Endothelial cell of umbilical vein (primary cell): ENCODE measurements around the gene ARID5A. TPM values are rescaled to one million over a fixed set of nuclear protein-coding genes. Genes with fewer than 3 reads are reported as not detected.

Experiments used
- BruUV-seq: library from RNA; stranded (reverse); fragments of 400-500 nt; replicated peaks from 2 replicates; lab custom pipeline; 2021; lab: Mats Ljungman, UMichigan
- CTCF ChIA-PET: fragments of 300-600, 350-600 bp; sonication (Branson Sonifier 250); formaldehyde crosslinking; loops from one replicate; lab custom pipeline; 2021; ENCODE audit warnings: antibody characterized with exemption, inconsistent platforms; lab: Charles Lee
- POLR2A ChIA-PET: fragments of 300-600, 350-600 bp; sonication (Branson Sonifier 250); formaldehyde crosslinking; loops from one replicate; lab custom pipeline; 2021; ENCODE audit warnings: antibody characterized with exemption, inconsistent platforms; lab: Charles Lee
- DNase-seq: peaks from one replicate; pipeline ENCODE4 v3.0.0-alpha.2; 2011; ENCODE audit warnings: low read depth, low spot score
- FAIRE-seq: peaks from 2 replicates; lab custom pipeline; 2011; peaks lifted over from hg19 to GRCh38; lab: Jason Lieb, UNC
- H2AFZ ChIP-seq: 2 replicates; pipeline ENCODE4 v1.6.0; 2012; ENCODE audit warnings: low read depth, low read length, control low read depth, inconsistent platforms
- H3K27ac ChIP-seq: 2 replicates; pipeline ENCODE4 v1.5.1; 2011; ENCODE audit warnings: low read depth, mild to moderate bottlenecking, control low read depth, low read length, moderate library complexity; ENCODE audit not compliant: insufficient read depth
- H3K27me3 ChIP-seq, 2 experiments: 2 replicates each; pipeline versions ENCODE4 v1.6.0 to v1.6.1; 2011; ENCODE audit warnings: low read length in 2 of 2, mixed read lengths in 1 of 2; ENCODE audit not compliant: control insufficient read depth in 2 of 2, insufficient read depth in 2 of 2
- H3K36me3 ChIP-seq, 2 experiments: 2 replicates in 1 of 2; 3 replicates in 1 of 2; pipeline ENCODE4 v1.5.1; 2011; ENCODE audit warnings: low read length in 2 of 2, mild to moderate bottlenecking in 1 of 2, moderate library complexity in 1 of 2; ENCODE audit not compliant: control insufficient read depth in 2 of 2, insufficient read depth in 2 of 2; ENCODE audit errors: extremely low read depth in 1 of 2
- H3K4me1 ChIP-seq: 3 replicates; pipeline ENCODE4 v1.5.1; 2011; ENCODE audit warnings: mild to moderate bottlenecking, low read length; ENCODE audit not compliant: control insufficient read depth, insufficient read depth; ENCODE audit errors: extremely low read depth
- H3K4me2 ChIP-seq: 2 replicates; pipeline ENCODE4 v1.6.1; 2011; ENCODE audit warnings: low read length, control low read depth, mixed read lengths; ENCODE audit not compliant: insufficient read depth
- H3K4me3 ChIP-seq, 3 experiments: fragments of 200-600 bp in 1 of 3; sonication (generic), shearing (Covaris generic) in 1 of 3; replicated peaks in 1 of 3; 2 replicates each; pipeline ENCODE4 v1.5.1; 2011 to 2016; ENCODE audit warnings: control low read depth in 3 of 3, low read length in 3 of 3, mild to moderate bottlenecking in 2 of 3, inconsistent platforms in 1 of 3, low read depth in 1 of 3, moderate library complexity in 1 of 3; ENCODE audit not compliant: insufficient read depth in 1 of 3
- H3K79me2 ChIP-seq: 2 replicates; pipeline ENCODE4 v1.6.0; 2012; ENCODE audit warnings: low read length, inconsistent platforms; ENCODE audit not compliant: control insufficient read depth, insufficient read depth
- H3K9ac ChIP-seq: replicated peaks from 2 replicates; pipeline ENCODE3; 2011; ENCODE audit warnings: low read length, control low read depth; ENCODE audit not compliant: insufficient read depth; ENCODE audit errors: extremely low read depth
- H3K9me1 ChIP-seq: replicated peaks from 3 replicates; pipeline ENCODE4 v1.6.0; 2011; ENCODE audit warnings: mild to moderate bottlenecking, low read length; ENCODE audit not compliant: control insufficient read depth, insufficient read depth; ENCODE audit errors: extremely low read depth
- H3K9me3 ChIP-seq: replicated peaks from 2 replicates; pipeline ENCODE4 v1.5.1; 2012; ENCODE audit warnings: low read length, inconsistent platforms; ENCODE audit not compliant: control insufficient read depth, insufficient read depth
- H4K20me1 ChIP-seq: replicated peaks from 2 replicates; pipeline ENCODE3; 2011; ENCODE audit warnings: mild to moderate bottlenecking, low read length; ENCODE audit not compliant: control insufficient read depth, insufficient read depth; ENCODE audit errors: extremely low read depth
- CTCF ChIP-seq, 2 donors: IDR thresholded peaks; 1 replicate in 1 of 2; 2 replicates in 1 of 2; pipeline ENCODE4 v1.5.1; 2011; ENCODE audit warnings: low read length in 2 of 2, mild to moderate bottlenecking in 2 of 2, moderate library complexity in 2 of 2, control low read depth in 1 of 2, inconsistent platforms in 1 of 2, low read depth in 1 of 2; ENCODE audit not compliant: insufficient read depth in 1 of 2; ENCODE audit errors: extremely low read depth in 1 of 2
- EZH2 ChIP-seq: IDR thresholded peaks from 2 replicates; pipeline ENCODE4 v1.6.1; 2012; ENCODE audit warnings: borderline replicate concordance, low read depth, mild to moderate bottlenecking, moderate library complexity, low read length, inconsistent platforms; ENCODE audit not compliant: severe bottlenecking
- FOS ChIP-seq: IDR thresholded peaks from 2 replicates; pipeline ENCODE4 v1.6.1; 2011; ENCODE audit warnings: mild to moderate bottlenecking, low read length, moderate library complexity, borderline replicate concordance; ENCODE audit not compliant: insufficient read depth
- GATA2 ChIP-seq: IDR thresholded peaks from 2 replicates; pipeline ENCODE4 v1.7.0; 2011; ENCODE audit warnings: low read depth, mild to moderate bottlenecking, moderate library complexity, mixed read lengths, low read length; ENCODE audit not compliant: insufficient read length, insufficient read depth
- JUN ChIP-seq: IDR thresholded peaks from 2 replicates; pipeline ENCODE4 v1.6.1; 2011; ENCODE audit warnings: borderline replicate concordance, low read depth; ENCODE audit not compliant: insufficient read length, insufficient read depth
- MYC ChIP-seq: IDR thresholded peaks from one replicate; pipeline ENCODE4 v1.6.1; 2011; ENCODE audit warnings: mild to moderate bottlenecking, low read depth, low read length
- POLR2A ChIP-seq: IDR thresholded peaks from 2 replicates; pipeline ENCODE4 v1.6.1; 2012; ENCODE audit warnings: low read depth, mild to moderate bottlenecking, control low read depth, low read length
- POLR2AphosphoS5 ChIP-seq: IDR thresholded peaks from 2 replicates; pipeline ENCODE4 v1.6.1; 2012; ENCODE audit warnings: low read depth, mild to moderate bottlenecking, control low read depth, low read length, moderate library complexity; ENCODE audit not compliant: insufficient read depth
- dilution Hi-C: fragments of 300-500 bp; cut with MboI; formaldehyde crosslinking; loops from one replicate; pipeline ENCODE4 v1.15.0; 2019; ENCODE audit warnings: low sequenced_read_pairs; ENCODE audit not compliant: extremely low pct_ligation_motif_present
- intact Hi-C: fragments of 100-400 bp; cut with micrococcal nuclease; formaldehyde crosslinking; loops from one replicate; pipeline ENCODE4 v1.10.0; 2022
- polyA plus RNA-seq, 4 experiments: library from polyadenylated mRNA; depleted of rRNA in 3 of 4; stranded (reverse) in 3 of 4; unstranded in 1 of 4; fragments of >200 nt; gene quantifications; 2 replicates each; pipeline versions ENCODE4 v1.2.1 to v1.2.3, GENCODE V29; 2011 to 2012; ENCODE audit warnings: missing spikeins in 1 of 4
- total RNA-seq: library from RNA; stranded (reverse); gene quantifications from 2 replicates; pipeline ENCODE4 v1.2.3, GENCODE V29; 2021
- TF ChIP-seq, protein P1 (sequence below): IDR thresholded peaks from 2 replicates; pipeline ENCODE4 v1.6.1; 2011; ENCODE audit not compliant: insufficient read depth, insufficient read length

Gene ARID5A
- total and polyA plus RNA-seq, 2 donors (not counting 3 experiments of a cell fraction or from before 2014, with no cell fraction given) = 18.0 to 24.7 TPM

DNA sequence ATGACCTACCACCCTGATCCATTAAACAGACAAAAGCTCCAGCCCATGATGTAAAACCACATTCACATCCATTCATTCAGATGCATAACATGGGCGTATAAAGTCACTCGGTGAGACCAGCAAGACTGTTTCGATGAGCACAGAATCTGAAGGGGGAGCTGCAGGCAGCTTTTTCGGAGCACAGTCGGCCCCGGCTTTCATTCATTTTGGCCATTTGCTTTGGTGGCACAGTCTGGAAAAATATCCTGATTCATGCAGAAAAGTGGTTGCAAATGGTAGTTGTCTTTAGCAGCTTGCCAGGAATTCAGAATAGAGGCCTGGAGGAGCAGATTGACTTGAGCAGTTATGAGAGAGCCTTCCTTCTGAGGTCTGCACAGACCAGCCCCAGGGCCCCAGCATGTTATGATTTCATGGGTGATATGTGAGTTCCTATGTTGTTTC, 11.2 kb downstream of the ARID5A start:
- no peak overlapping the region for H3K4me2 ChIP-seq
- H3K9me1 ChIP-seq = no peaks in the 10 kb centered on the region
- peaks cover 8% of the 10 kb centered on the region for H3K79me2 ChIP-seq
- H3K4me1 ChIP-seq = no peaks in the 10 kb centered on the region
- no peak for TF ChIP-seq JUN
- no peak for TF ChIP-seq POLR2AphosphoS5
- no peak for TF ChIP-seq CTCF (IDR thresholded peaks at IDR 0.05; ENCODE audit: extremely low read depth in 1 of 2, insufficient read depth in 1 of 2, low read depth in 1 of 2, low read length in 2 of 2)
- TF ChIP-seq EZH2 = no peak
- no peak for TF ChIP-seq FOS
- no peak for TF ChIP-seq POLR2A
- TF ChIP-seq MYC = no peak
- TF ChIP-seq, protein P1, sequence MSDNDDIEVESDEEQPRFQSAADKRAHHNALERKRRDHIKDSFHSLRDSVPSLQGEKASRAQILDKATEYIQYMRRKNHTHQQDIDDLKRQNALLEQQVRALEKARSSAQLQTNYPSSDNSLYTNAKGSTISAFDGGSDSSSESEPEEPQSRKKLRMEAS = no peak
- TF ChIP-seq GATA2 = no peak
- H3K36me3 ChIP-seq = peaks cover 5 to 42% of the 10 kb centered on the region in 2 experiments
- no peak overlapping the region for H2AFZ ChIP-seq
- BruUV-seq = no TSS peak
- no peak overlapping the region for H3K9ac ChIP-seq
- ChIA-PET CTCF (interaction anchor here (0.7 to 11.6 kb wide), 5 partner anchors 9 to 213 kb away, joined by 3 to 130 read pairs (median 5); partner anchors contain the start of genes ARID5A and CNNM4), POLR2A (interaction anchor here (0.6 kb wide), 1 partner anchor 381 kb away, joined by 3 read pairs; no protein-coding TSS in a partner anchor)
- H3K4me3 ChIP-seq = no peak overlapping the region
- H3K27me3 ChIP-seq = no peaks in the 10 kb centered on the region
- no peaks in the 10 kb centered on the region for H3K9me3 ChIP-seq
- dilution Hi-C loops (no loop called here), intact Hi-C loops (no loop called here)
- DNase-seq (no peak), FAIRE-seq (no peak)
- no peaks in the 10 kb centered on the region for H4K20me1 ChIP-seq
- no peak overlapping the region for H3K27ac ChIP-seq
